GDM1 (cell line): ENCODE results near the gene LRRC75B.
"Not testable (repeated sequence)": the region's sequence is repeated elsewhere in the genome, so short reads cannot be mapped to it uniquely, and the experiment has no call there.

Experiments
- DNase-seq: peaks from one replicate; lab custom pipeline; 2025; lab: John Stamatoyannopoulos, UW

LRRC75B gene

GRCh38 chr22:24553597-24554312, 39.1 kb downstream of the LRRC75B start:
- DNase-seq: no peak

GRCh38 chr22:24552503-24553286, 40.2 kb downstream of the LRRC75B start:
- not testable (repeated sequence) for DNase-seq

- DNase-seq: no peak
Observed at GRCh38 chr22:24550902-24551435, 41.9 kb downstream of the LRRC75B start.

GRCh38 chr22:24550028-24550901, 42.6 kb downstream of the LRRC75B start:
- DNase-seq: no peak

GRCh38 chr22:24548812-24549211, 44.1 kb downstream of the LRRC75B start:
- no peak for DNase-seq

GRCh38 chr22:24543679-24544243, 49.1 kb downstream of the LRRC75B start:
- DNase-seq: no peak

GRCh38 chr22:24543185-24543601, 49.7 kb downstream of the LRRC75B start:
- no peak for DNase-seq

GRCh38 chr22:24542641-24543040, 50.2 kb downstream of the LRRC75B start:
- DNase-seq: no peak

GRCh38 chr22:24541681-24542515, 51.0 kb downstream of the LRRC75B start:
- no peak for DNase-seq

- no peak for DNase-seq
Observed at GRCh38 chr22:24540470-24540869, 52.4 kb downstream of the LRRC75B start.

- no peak for DNase-seq
Observed at GRCh38 chr22:24536089-24536488, 56.8 kb downstream of the LRRC75B start.
